GM21528 (cell line): ENCODE results near the gene LRRC28.

Experiments
- ATAC-seq: cut with Tn5 transposase; IDR thresholded peaks from one replicate; pipeline ENCODE4 v1.9.1; 2021; ENCODE audit warnings: mild to moderate bottlenecking, moderate library complexity; ENCODE audit not compliant: unreplicated experiment, low FRiP score

Gene LRRC28

GRCh38 chr15:99248000-99248715, 3.1 kb upstream of the LRRC28 start:
- no peak for ATAC-seq

GRCh38 chr15:99249270-99249841, 1.9 kb upstream of the LRRC28 start, which contains the start of gene TTC23:
Gene TTC23 (minus strand): TSS chr15:99249581. CDS start chr15:99228712, 20,869 bp downstream.
- ATAC-seq = no peak

GRCh38 chr15:99250001-99250400, 1.3 kb upstream of the LRRC28 start:
- no peak for ATAC-seq

- ATAC-seq = no peak
Measured at GRCh38 chr15:99250494-99250856, 806 bp upstream of the LRRC28 start.

GRCh38 chr15:99252326-99252725, 1.0 kb downstream of the LRRC28 start:
- ATAC-seq = no peak

GRCh38 chr15:99253381-99254090, 2.3 kb downstream of the LRRC28 start:
- no peak for ATAC-seq

GRCh38 chr15:99257107-99257750, 5.9 kb downstream of the LRRC28 start:
- ATAC-seq = no peak

GRCh38 chr15:99264125-99264524, 12.8 kb downstream of the LRRC28 start:
- no peak for ATAC-seq

GRCh38 chr15:99265541-99266070, 14.3 kb downstream of the LRRC28 start:
- no peak for ATAC-seq

- no peak for ATAC-seq
Measured at GRCh38 chr15:99267957-99268356, 16.7 kb downstream of the LRRC28 start.

- ATAC-seq = no peak
Measured at GRCh38 chr15:99268431-99268830, 17.1 kb downstream of the LRRC28 start.

- no peak for ATAC-seq
Measured at GRCh38 chr15:99273801-99274200, 22.5 kb downstream of the LRRC28 start.

- no peak for ATAC-seq
Measured at GRCh38 chr15:99275061-99275460, 23.8 kb downstream of the LRRC28 start.

- no peak for ATAC-seq
Measured at GRCh38 chr15:99275525-99276128, 24.3 kb downstream of the LRRC28 start.

- ATAC-seq = no peak
Measured at GRCh38 chr15:99279290-99279689, 28.0 kb downstream of the LRRC28 start.

GRCh38 chr15:99279827-99280226, 28.5 kb downstream of the LRRC28 start:
- ATAC-seq = no peak

- ATAC-seq = no peak
Measured at GRCh38 chr15:99282121-99282520, 30.8 kb downstream of the LRRC28 start.

- ATAC-seq = no peak
Measured at GRCh38 chr15:99282586-99282985, 31.3 kb downstream of the LRRC28 start.

GRCh38 chr15:99283717-99284116, 32.4 kb downstream of the LRRC28 start:
- ATAC-seq = no peak

GRCh38 chr15:99291643-99292042, 40.4 kb downstream of the LRRC28 start:
- no peak for ATAC-seq

- no peak for ATAC-seq
Measured at GRCh38 chr15:99295840-99296239, 44.6 kb downstream of the LRRC28 start.
